HEK293T (cell line): ENCODE data around the gene SMPD2.

Experiments
- CTCF ChIA-PET: fragments of 350-600 bp; formaldehyde crosslinking; extraction: SDS; loops from one replicate; lab custom pipeline; 2021; ENCODE audit warnings: antibody characterized with exemption, inconsistent platforms; lab: Yijun Ruan, JAX
- POLR2A ChIA-PET: fragments of 350-600 bp; formaldehyde crosslinking; extraction: SDS; loops from one replicate; lab custom pipeline; 2020; ENCODE audit warnings: antibody characterized with exemption, inconsistent platforms; lab: Yijun Ruan, JAX
- DNase-seq: peaks from one replicate; pipeline ENCODE4 v3.0.0; 2012; ENCODE audit warnings: mixed read lengths; ENCODE audit errors: extremely low spot score
- ARNT ChIP-seq: fragments of 450-650 bp; IDR thresholded peaks from 2 replicates; pipeline ENCODE4 v1.6.1; 2017; ENCODE audit warnings: mild to moderate bottlenecking
- BHLHE40 ChIP-seq: fragments of 450-650 bp; IDR thresholded peaks from 2 replicates; pipeline ENCODE4 v1.6.1; 2016; ENCODE audit warnings: mild to moderate bottlenecking, moderate library complexity, borderline replicate concordance
- CTBP1 ChIP-seq: fragments of 450-650 bp; IDR thresholded peaks from 2 replicates; pipeline ENCODE4 v1.6.1; 2016; ENCODE audit warnings: borderline replicate concordance
- ELF4 ChIP-seq: fragments of 450-650 bp; IDR thresholded peaks from 2 replicates; pipeline ENCODE4 v1.6.1; 2017; ENCODE audit warnings: antibody characterized with exemption
- FOXA1 ChIP-seq: fragments of 450-650 bp; IDR thresholded peaks from 2 replicates; pipeline ENCODE4 v1.6.1; 2016; ENCODE audit warnings: mild to moderate bottlenecking
- FOXK2 ChIP-seq: fragments of 450-650 bp; IDR thresholded peaks from 2 replicates; pipeline ENCODE4 v1.6.1; 2016; ENCODE audit warnings: mild to moderate bottlenecking
- FOXM1 ChIP-seq: fragments of 450-650 bp; IDR thresholded peaks from 2 replicates; pipeline ENCODE4 v1.6.1; 2017; ENCODE audit warnings: mild to moderate bottlenecking, borderline replicate concordance
- HDGF ChIP-seq: fragments of 450-650 bp; IDR thresholded peaks from 2 replicates; pipeline ENCODE4 v1.6.1; 2017; ENCODE audit warnings: antibody characterized with exemption, borderline replicate concordance
- L3MBTL2 ChIP-seq: fragments of 450-650 bp; conservative IDR thresholded peaks from 2 replicates; pipeline ENCODE4 v1.6.1; 2016; ENCODE audit warnings: mild to moderate bottlenecking
- LEF1 ChIP-seq: fragments of 450-650 bp; IDR thresholded peaks from 2 replicates; pipeline ENCODE4 v1.6.1; 2017; ENCODE audit warnings: mild to moderate bottlenecking, borderline replicate concordance
- NFRKB ChIP-seq: fragments of 450-650 bp; IDR thresholded peaks from 2 replicates; pipeline ENCODE4 v1.6.1; 2016; ENCODE audit warnings: mild to moderate bottlenecking, moderate library complexity
- PKNOX1 ChIP-seq: fragments of 450-650 bp; IDR thresholded peaks from 2 replicates; pipeline ENCODE4 v1.6.1; 2016
- SP1 ChIP-seq: fragments of 450-650 bp; IDR thresholded peaks from 2 replicates; pipeline ENCODE4 v1.6.1; 2017
- SUZ12 ChIP-seq: fragments of 450-650 bp; IDR thresholded peaks from 2 replicates; pipeline ENCODE4 v1.6.1; 2016; ENCODE audit warnings: mild to moderate bottlenecking
- TARDBP ChIP-seq: fragments of 450-650 bp; IDR thresholded peaks from 2 replicates; pipeline ENCODE4 v1.6.1; 2016
- ZNF384 ChIP-seq: fragments of 450-650 bp; IDR thresholded peaks from 2 replicates; pipeline ENCODE4 v1.6.1; 2016

The SMPD2 gene

DNA sequence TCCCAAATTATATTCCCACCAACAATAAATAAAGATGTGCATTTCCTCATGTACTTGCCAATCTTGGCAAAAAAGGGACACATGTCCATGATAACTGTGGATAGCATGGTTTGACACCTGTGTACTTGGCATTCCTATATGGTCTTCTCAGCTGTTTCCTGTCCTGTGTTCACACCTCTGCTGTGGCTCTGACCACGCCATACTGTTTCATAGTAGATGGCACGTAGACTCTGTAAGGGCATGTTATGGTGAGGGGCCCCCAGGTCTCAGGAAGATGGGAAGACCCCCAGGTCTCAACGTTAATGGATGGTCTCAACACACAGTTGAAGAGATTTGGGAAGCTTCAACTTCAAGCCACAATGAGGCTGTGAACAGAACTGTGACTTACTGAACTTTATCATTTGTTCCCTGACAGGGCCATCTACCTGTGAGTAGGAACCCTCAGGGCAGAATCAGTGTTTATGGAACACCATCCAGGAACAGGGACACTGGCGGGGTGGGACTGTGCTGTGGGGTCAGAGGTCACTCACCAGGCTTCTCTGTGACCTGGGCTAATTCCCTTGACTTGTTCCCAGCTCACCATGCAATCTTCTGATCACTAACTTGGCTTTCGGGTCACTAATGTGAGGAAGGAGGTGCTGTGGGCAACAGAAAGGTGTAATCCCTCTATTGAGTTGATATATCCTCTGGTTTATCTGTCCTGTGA is 30.7 kb downstream of the SMPD2 start:
- ChIA-PET POLR2A (no interaction called here), CTCF (no interaction called here)
- no peak for DNase-seq
- TF ChIP-seq FOXA1 (no peak), PKNOX1 (no peak), ELF4 (no peak), BHLHE40 (no peak), FOXK2 (no peak), ARNT (no peak), ZNF384 (no peak), FOXM1 (no peak), LEF1 (no peak), L3MBTL2 (no peak), NFRKB (no peak), HDGF (no peak)

- TF ChIP-seq FOXM1 (no peak), FOXA1 (no peak), ELF4 (no peak), HDGF (no peak), ARNT (no peak), PKNOX1 (no peak), ZNF384 (no peak), L3MBTL2 (no peak), BHLHE40 (no peak), SUZ12 (no peak), TARDBP (no peak), CTBP1 (no peak), FOXK2 (no peak), NFRKB (no peak)
- ChIA-PET POLR2A (interaction anchor here (1.0 kb wide), 1 partner anchor 378 kb away, joined by 3 read pairs; the partner anchor contains the start of gene SESN1), CTCF (no interaction called here)
- no peak for DNase-seq
Observed at GRCh38 chr6:109472132-109472995, 31.8 kb downstream of the SMPD2 start.

- DNase-seq, result no peak
- CTCF ChIA-PET, result no interaction called here
- POLR2A ChIA-PET, result interaction anchor here (1.0 kb wide), 1 partner anchor 378 kb away, joined by 3 read pairs; the partner anchor contains the start of gene SESN1
- no peak for TF ChIP-seq FOXA1
- no peak for TF ChIP-seq PKNOX1
- no peak for TF ChIP-seq ELF4
- no peak for TF ChIP-seq BHLHE40
- no peak for TF ChIP-seq FOXM1
- TF ChIP-seq SUZ12, result no peak
- no peak for TF ChIP-seq CTBP1
- no peak for TF ChIP-seq HDGF
- TF ChIP-seq ARNT, result no peak
- no peak for TF ChIP-seq FOXK2
- TF ChIP-seq L3MBTL2, result no peak
Observed at GRCh38 chr6:109473120-109473519, 32.6 kb downstream of the SMPD2 start.

- no peak for DNase-seq
- CTCF ChIA-PET, result interaction anchor here (0.7 kb wide), 1 partner anchor 287 kb away, joined by 5 read pairs; no protein-coding TSS in a partner anchor
- TF ChIP-seq HDGF (no peak), PKNOX1 (no peak), ZNF384 (no peak), LEF1 (no peak), SP1 (no peak)
- POLR2A ChIA-PET, result no interaction called here
Observed at GRCh38 chr6:109474995-109475394, 34.5 kb downstream of the SMPD2 start.

DNA sequence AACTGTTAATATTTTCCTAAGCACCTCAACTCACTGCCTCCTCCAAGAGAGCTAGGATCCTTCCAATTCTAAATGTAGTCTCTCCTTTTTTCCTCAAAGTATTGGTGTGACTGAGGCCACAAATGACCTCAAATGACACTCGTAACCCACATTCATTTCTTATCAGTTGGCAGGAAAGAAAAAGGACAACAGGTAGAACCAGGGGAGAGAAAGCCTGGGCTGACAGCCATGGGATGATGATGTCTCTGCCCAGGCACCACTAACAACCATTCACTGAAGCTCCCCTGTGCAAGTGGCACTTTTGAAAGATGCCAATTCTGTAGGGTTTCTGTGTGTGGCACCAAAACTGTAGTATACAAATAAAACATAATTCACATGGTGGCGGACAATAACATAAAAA is 35.1 kb downstream of the SMPD2 start:
- ChIA-PET POLR2A (no interaction called here), CTCF (no interaction called here)
- DNase-seq, result no peak

More for the DNA sequence above, 35.1 kb downstream of the SMPD2 start:
- no peak for TF ChIP-seq TARDBP
- TF ChIP-seq SUZ12, result no peak
- TF ChIP-seq ELF4, result no peak
- no peak for TF ChIP-seq HDGF
- no peak for TF ChIP-seq SP1
- no peak for TF ChIP-seq LEF1
- no peak for TF ChIP-seq CTBP1
- TF ChIP-seq ZNF384, result no peak
- TF ChIP-seq BHLHE40, result no peak
- TF ChIP-seq NFRKB, result no peak
- no peak for TF ChIP-seq FOXK2
- TF ChIP-seq ARNT, result no peak
- no peak for TF ChIP-seq PKNOX1
- TF ChIP-seq FOXM1, result no peak
- TF ChIP-seq FOXA1, result no peak
- no peak for TF ChIP-seq L3MBTL2
